Embryonic facial prominence (tissue), 1 donor: ENCODE measurements around the gene GLS.
"Not testable (repeated sequence)": the region's sequence is repeated elsewhere in the genome, so short reads cannot be mapped to it uniquely, and the experiment has no call there.

ENCODE experiments used
- DNase-seq: peaks from one replicate; pipeline ENCODE4 v3.0.0-alpha.2; 2016; ENCODE audit errors: extremely low spot score

The GLS gene

GRCh38 chr2:190990132-190990531 lies 109.5 kb downstream of the GLS start:
- no peak for DNase-seq

- DNase-seq: no peak
These were observed 112.6 kb downstream of the GLS start for GRCh38 chr2:190993292-190993643.

DNA sequence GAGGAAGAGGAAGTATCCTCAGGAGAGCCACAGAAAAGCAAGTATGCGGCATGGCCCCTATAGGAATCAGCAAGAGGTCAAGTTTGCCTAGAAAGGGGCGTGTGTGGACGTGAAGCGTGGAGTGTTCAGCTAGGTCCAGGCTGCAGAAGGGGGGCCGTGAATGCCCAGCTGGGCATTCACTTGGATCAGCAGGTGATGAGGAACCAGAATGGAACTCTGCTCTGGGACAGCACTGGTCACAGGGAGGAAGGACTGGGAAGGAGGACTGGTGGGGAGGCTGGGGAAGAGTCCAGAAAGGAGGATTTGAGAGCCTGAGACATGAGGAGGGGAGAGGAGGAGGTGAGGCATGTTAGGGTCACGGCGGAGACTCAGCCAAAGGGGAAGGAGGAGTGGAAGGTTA lies 113.5 kb downstream of the GLS start:
- no peak for DNase-seq

GRCh38 chr2:190995315-190995714 lies 114.7 kb downstream of the GLS start:
- not testable (repeated sequence) for DNase-seq

GRCh38 chr2:190996338-190996946 lies 115.8 kb downstream of the GLS start:
- DNase-seq: no peak

DNA sequence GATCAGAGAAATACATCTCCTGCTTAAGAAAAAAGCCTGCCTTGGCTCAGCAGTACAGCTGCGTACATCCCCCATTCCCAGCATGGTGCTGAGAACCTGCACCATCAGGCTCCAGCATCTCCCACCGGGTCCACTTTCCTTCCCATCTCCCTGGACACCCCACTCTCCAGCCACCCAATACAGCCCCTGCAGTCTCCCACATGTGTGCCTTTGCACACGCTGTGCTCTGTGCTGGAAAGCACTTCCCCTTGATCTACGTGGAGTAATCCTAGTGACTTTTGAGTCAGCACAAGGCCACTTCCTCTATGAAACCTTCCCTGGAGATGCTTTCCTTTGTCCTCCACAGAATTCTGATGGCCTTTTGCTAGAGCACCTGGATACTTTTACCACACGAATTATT lies 116.3 kb downstream of the GLS start:
- DNase-seq: no peak

GRCh38 chr2:190997526-190998113 lies 117.0 kb downstream of the GLS start:
- DNase-seq: no peak

GRCh38 chr2:190999058-190999457 lies 118.4 kb downstream of the GLS start:
- no peak for DNase-seq

DNA sequence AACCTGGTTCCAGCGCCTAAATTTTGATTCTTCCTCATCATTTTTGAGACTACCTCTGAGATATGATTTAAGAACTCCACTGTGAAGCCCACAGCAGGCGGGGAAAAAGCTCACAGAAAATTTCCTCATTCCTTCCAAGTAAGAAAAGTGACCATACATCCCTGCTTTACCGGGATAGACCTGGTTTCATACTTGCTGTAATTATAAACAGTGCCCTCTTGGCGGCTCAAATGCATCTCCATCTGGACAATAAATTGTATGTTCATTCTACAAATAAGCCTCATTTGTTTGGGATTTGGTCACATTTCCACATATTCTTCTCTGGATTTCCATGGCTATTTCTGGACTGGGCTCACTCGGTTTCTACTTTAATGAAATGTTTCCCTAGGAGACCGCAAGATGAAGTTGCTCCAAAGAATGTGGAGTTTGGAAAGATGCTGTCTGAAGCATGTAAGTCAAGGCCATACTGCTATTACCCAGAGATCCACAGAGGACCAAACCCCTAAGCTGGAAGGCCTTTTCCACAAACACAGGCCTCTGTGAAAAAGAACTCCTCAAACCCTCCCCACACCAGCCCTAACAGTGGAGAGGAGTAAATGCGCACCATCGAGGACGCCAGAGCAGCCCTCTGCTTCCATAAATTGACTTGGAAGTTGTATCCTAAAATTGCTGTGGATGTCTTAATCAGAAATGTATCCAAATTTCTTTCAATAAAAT lies 119.5 kb downstream of the GLS start:
- no peak for DNase-seq

DNA sequence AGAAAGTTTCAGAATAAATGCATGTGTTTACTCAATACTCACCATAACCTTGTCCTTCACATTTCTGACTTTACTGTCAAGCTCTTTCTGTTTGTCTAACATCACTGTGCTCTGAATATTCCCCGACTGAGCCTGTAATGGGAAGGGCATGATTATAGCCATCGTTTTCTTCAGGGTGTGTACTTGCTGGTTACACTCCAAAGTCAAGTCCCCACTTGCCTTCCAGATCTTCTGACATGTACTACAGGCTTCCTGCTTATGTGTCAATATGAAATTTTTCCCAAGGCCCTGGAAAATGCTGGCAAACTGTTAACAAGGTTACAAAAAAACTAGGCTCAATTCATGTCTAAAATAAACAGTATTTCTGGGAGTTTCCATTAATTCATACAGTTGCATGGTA lies 120.4 kb downstream of the GLS start:
- DNase-seq: no peak

DNA sequence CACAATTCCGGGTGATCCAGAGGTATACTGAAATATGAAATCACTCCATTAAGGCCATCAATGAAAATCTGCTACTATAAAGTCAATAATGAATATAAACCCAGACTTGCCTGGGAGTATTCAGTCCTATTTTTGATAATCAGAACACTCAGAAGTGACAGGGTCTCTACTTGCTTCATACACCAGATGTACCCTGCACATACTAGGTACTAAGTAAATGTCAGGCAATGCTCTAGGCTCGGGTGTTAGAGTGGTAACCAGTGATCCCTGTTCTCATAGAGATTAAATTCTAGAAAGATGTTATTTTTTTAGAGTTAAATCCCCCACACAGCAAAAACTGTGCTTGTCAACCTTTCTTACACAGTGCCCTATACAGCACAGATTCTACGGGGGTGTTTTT lies 121.0 kb downstream of the GLS start:
- DNase-seq: no peak

GRCh38 chr2:191003405-191004309 lies 123.0 kb downstream of the GLS start:
- DNase-seq: no peak

DNA sequence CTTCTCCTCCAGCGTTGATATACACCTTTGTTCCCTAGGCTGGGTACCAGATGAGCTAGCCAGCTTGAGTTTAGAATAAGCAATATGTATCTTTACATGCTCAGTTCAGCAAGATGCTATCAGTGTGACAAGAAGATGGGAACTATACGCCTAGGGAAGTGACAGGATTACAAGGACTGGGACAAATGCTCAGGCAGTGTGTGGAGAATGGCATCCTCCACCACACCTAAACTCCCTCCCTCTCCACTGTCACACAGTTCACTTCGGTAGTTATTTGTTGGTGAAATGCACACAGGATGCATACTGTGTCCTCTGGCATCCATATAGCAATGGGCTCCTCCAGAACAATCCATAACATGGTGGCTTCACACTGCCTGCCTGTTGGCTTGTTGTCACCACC lies 125.7 kb downstream of the GLS start:
- DNase-seq: no peak

- DNase-seq: no peak
These were observed 126.6 kb downstream of the GLS start for GRCh38 chr2:191006997-191007783.

DNA sequence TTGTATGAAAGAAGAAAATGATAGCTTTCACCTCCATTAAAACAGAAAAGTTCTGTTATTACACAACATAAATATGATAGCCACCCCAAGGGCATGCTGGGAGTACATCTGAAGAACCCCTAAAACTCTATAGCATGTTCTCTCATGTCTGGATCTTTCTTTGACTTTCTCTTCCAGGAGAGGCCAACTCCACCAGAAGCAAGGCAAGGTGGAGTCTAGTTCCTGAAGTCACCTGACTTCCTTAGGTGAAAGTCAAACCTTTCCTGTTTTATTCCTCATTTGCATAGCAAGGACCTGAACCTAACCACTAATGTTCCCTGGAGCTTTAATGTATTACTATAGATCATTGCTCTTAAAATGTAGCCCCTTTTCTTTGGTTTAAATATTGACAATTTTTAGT lies 127.7 kb downstream of the GLS start:
- DNase-seq: no peak

- DNase-seq: no peak
These were observed 129.1 kb downstream of the GLS start for GRCh38 chr2:191009541-191010374.

GRCh38 chr2:191010887-191011885 lies 130.6 kb downstream of the GLS start:
- DNase-seq: no peak

- no peak for DNase-seq
These were observed 131.7 kb downstream of the GLS start for GRCh38 chr2:191012346-191012745.
